ENCODE results near the gene PKM.

The PKM gene

DNA sequence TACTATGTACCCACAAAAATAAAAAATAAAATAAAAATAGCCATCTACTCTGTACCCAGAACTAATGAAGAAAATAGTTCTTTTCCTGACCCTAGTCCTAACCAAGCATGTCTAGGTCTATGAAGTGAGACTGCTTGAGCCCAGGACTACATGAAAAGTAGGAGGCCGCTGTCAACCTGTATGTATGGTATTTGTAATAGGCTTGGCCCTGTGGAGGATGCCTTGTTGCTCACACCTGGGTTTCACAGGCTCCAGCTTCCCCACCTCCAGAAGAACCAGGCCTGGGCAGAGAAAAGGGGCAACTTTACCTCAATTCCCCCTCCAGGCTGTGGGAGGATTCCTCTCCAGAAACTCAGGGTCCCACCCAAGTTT, 6.8 kb upstream of the PKM start:
- no peak for TF ChIP-seq GABPA (IDR thresholded peaks at IDR 0.05; ENCODE audit: low read depth)
- H3K27ac ChIP-seq (replicated peaks) = peak overlapping the region; percentile 42
- DNase-seq (ENCODE audit: low read depth in 1 of 2, low spot score in 1 of 2) = no peak
- no peak overlapping the region for H3K4me3 ChIP-seq (replicated peaks; ENCODE audit: insufficient read depth, low read length)
- H3K27me3 ChIP-seq (ENCODE audit: insufficient read depth, poor library complexity, severe bottlenecking) = no peaks in the 10 kb centered on the region

DNA sequence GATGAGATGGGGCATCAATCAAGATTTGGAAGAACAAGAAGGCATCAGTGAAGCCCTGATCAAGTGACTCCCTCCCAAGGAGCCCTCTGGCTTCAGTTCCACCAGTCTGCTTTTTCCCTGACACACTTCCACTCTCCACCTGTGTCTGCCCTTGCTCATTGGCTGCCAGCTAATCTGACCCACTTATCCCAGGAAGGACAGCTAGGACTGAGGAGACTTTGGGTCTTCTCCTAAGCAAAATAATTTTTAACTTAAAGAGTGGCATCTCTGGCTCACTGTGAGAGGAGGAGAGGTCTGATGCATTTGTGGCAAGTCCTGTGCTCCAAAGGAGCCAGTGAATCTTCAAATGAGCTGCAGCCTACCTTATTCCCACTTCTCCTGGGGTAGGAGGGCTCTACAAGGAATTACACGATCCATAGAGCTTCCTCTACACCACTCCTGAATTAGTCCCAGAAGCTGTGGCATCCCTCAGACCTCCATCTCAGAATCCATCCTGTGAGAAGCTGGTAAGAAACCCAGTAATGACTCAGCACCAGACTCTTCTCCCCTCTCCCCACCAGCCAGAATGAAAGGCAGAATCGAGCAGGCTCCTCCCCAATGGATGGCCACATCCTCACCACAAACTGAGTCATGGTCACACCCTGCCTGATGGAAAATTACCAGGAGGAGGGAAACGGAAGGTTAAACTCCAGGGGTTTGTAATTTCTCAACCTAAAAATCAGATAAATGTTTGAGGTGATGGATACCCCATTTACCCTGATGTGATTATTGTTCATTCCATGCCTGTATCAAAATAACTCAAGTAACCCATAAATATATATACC, 6.3 kb upstream of the PKM start:
- peak overlapping the region; percentile 73 for H3K27ac ChIP-seq (replicated peaks)
- DNase-seq (ENCODE audit: low read depth in 1 of 2, low spot score in 1 of 2) = peak; percentile 93 to 94
- H3K27me3 ChIP-seq (ENCODE audit: insufficient read depth, poor library complexity, severe bottlenecking) = no peaks in the 10 kb centered on the region
- H3K4me3 ChIP-seq (replicated peaks; ENCODE audit: insufficient read depth, low read length) = peak overlapping the region; percentile 27
- TF ChIP-seq, protein P1, sequence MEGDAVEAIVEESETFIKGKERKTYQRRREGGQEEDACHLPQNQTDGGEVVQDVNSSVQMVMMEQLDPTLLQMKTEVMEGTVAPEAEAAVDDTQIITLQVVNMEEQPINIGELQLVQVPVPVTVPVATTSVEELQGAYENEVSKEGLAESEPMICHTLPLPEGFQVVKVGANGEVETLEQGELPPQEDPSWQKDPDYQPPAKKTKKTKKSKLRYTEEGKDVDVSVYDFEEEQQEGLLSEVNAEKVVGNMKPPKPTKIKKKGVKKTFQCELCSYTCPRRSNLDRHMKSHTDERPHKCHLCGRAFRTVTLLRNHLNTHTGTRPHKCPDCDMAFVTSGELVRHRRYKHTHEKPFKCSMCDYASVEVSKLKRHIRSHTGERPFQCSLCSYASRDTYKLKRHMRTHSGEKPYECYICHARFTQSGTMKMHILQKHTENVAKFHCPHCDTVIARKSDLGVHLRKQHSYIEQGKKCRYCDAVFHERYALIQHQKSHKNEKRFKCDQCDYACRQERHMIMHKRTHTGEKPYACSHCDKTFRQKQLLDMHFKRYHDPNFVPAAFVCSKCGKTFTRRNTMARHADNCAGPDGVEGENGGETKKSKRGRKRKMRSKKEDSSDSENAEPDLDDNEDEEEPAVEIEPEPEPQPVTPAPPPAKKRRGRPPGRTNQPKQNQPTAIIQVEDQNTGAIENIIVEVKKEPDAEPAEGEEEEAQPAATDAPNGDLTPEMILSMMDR (IDR thresholded peaks at IDR 0.05; ENCODE audit: insufficient read depth, low read length) = no peak
- TF ChIP-seq GABPA (IDR thresholded peaks at IDR 0.05; ENCODE audit: low read depth) (no peak), POLR2AphosphoS5 (IDR thresholded peaks at IDR 0.05; ENCODE audit: low read depth) (peak; percentile 67), SPI1 (IDR thresholded peaks at IDR 0.05; ENCODE audit: borderline replicate concordance, low read depth) (no peak; the same call in 1 of the 2 replicates), REST (IDR thresholded peaks at IDR 0.05; ENCODE audit: insufficient replicate concordance, low read depth) (no peak)

DNA sequence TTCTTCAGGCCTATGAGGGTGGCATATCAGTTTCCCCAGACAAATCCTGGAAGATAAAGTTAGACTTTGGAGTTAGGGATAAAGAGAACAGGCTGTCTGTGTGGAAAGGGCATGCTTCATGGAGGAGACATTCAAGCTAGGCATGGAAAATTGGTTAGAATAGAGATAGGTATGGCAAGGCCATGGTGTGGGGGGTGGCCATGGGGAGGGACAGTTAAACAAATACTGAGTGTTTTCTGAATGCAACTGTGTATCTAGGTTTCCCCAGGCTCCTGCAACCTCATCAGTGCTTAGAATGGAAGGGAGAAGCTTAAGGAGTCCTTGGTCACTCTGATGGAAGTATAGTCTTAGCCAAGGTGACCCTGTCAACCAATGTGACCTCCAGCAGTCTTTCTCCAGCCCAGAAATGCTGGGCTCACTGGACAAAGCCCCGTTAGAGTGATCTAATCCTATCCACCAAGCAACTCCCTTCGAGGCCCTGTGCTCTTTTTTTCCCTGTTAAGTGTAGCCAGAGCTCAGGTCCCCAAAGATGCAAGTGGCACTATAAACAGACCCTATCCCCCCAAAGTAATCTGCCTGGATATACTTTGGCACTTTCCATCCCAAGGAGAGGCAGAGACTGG, 5.5 kb upstream of the PKM start:
- peak overlapping the region; percentile 27; the same call in 1 of the 2 replicates for H3K4me3 ChIP-seq (replicated peaks; ENCODE audit: insufficient read depth, low read length)
- DNase-seq (ENCODE audit: low read depth in 1 of 2, low spot score in 1 of 2) = no peak
- no peak for TF ChIP-seq SPI1 (IDR thresholded peaks at IDR 0.05; ENCODE audit: borderline replicate concordance, low read depth)
- TF ChIP-seq POLR2AphosphoS5 (IDR thresholded peaks at IDR 0.05; ENCODE audit: low read depth) = no peak
- TF ChIP-seq GABPA (IDR thresholded peaks at IDR 0.05; ENCODE audit: low read depth) = no peak
- TF ChIP-seq, protein P1 (IDR thresholded peaks at IDR 0.05; ENCODE audit: insufficient read depth, low read length) = no peak
- no peak for TF ChIP-seq REST (IDR thresholded peaks at IDR 0.05; ENCODE audit: insufficient replicate concordance, low read depth)
- H3K27me3 ChIP-seq (ENCODE audit: insufficient read depth, poor library complexity, severe bottlenecking) = no peaks in the 10 kb centered on the region
- peak overlapping the region; percentile 73 for H3K27ac ChIP-seq (replicated peaks)

- Histone ChIP-seq H3K27ac (replicated peaks) (no peak overlapping the region), H3K27me3 (ENCODE audit: insufficient read depth, poor library complexity, severe bottlenecking) (no peaks in the 10 kb centered on the region), H3K4me3 (replicated peaks; ENCODE audit: insufficient read depth, low read length) (no peak overlapping the region)
- TF ChIP-seq GABPA (IDR thresholded peaks at IDR 0.05; ENCODE audit: low read depth) (no peak), SPI1 (IDR thresholded peaks at IDR 0.05; ENCODE audit: borderline replicate concordance, low read depth) (no peak), REST (IDR thresholded peaks at IDR 0.05; ENCODE audit: insufficient replicate concordance, low read depth) (no peak), POLR2AphosphoS5 (IDR thresholded peaks at IDR 0.05; ENCODE audit: low read depth) (no peak)
- TF ChIP-seq, protein P1 (IDR thresholded peaks at IDR 0.05; ENCODE audit: insufficient read depth, low read length) = no peak
- no peak for DNase-seq (ENCODE audit: low read depth in 1 of 2, low spot score in 1 of 2)
Measured at GRCh38 chr15:72235298-72235697, 4.3 kb upstream of the PKM start.
